Endothelial cell of umbilical vein (primary cell): Measurements from ENCODE around the gene ATP10B.
"Not testable (repeated sequence)": the region's sequence is repeated elsewhere in the genome, so short reads cannot be mapped to it uniquely, and the experiment has no call there.

ENCODE experiments used
- CTCF ChIP-seq, 2 donors: IDR thresholded peaks; 1 replicate in 1 of 2; 2 replicates in 1 of 2; pipeline ENCODE4 v1.5.1; 2011; ENCODE audit warnings: low read length in 2 of 2, mild to moderate bottlenecking in 2 of 2, moderate library complexity in 2 of 2, control low read depth in 1 of 2, inconsistent platforms in 1 of 2, low read depth in 1 of 2; ENCODE audit not compliant: insufficient read depth in 1 of 2; ENCODE audit errors: extremely low read depth in 1 of 2
- EZH2 ChIP-seq: IDR thresholded peaks from 2 replicates; pipeline ENCODE4 v1.6.1; 2012; ENCODE audit warnings: borderline replicate concordance, low read depth, mild to moderate bottlenecking, moderate library complexity, low read length, inconsistent platforms; ENCODE audit not compliant: severe bottlenecking
- FOS ChIP-seq: IDR thresholded peaks from 2 replicates; pipeline ENCODE4 v1.6.1; 2011; ENCODE audit warnings: mild to moderate bottlenecking, low read length, moderate library complexity, borderline replicate concordance; ENCODE audit not compliant: insufficient read depth
- MAX ChIP-seq: IDR thresholded peaks from 2 replicates; pipeline ENCODE4 v1.6.1; 2011; ENCODE audit not compliant: insufficient read depth, insufficient read length
- MYC ChIP-seq: IDR thresholded peaks from one replicate; pipeline ENCODE4 v1.6.1; 2011; ENCODE audit warnings: mild to moderate bottlenecking, low read depth, low read length
- POLR2A ChIP-seq: IDR thresholded peaks from 2 replicates; pipeline ENCODE4 v1.6.1; 2012; ENCODE audit warnings: low read depth, mild to moderate bottlenecking, control low read depth, low read length
- POLR2AphosphoS5 ChIP-seq: IDR thresholded peaks from 2 replicates; pipeline ENCODE4 v1.6.1; 2012; ENCODE audit warnings: low read depth, mild to moderate bottlenecking, control low read depth, low read length, moderate library complexity; ENCODE audit not compliant: insufficient read depth

DNA sequence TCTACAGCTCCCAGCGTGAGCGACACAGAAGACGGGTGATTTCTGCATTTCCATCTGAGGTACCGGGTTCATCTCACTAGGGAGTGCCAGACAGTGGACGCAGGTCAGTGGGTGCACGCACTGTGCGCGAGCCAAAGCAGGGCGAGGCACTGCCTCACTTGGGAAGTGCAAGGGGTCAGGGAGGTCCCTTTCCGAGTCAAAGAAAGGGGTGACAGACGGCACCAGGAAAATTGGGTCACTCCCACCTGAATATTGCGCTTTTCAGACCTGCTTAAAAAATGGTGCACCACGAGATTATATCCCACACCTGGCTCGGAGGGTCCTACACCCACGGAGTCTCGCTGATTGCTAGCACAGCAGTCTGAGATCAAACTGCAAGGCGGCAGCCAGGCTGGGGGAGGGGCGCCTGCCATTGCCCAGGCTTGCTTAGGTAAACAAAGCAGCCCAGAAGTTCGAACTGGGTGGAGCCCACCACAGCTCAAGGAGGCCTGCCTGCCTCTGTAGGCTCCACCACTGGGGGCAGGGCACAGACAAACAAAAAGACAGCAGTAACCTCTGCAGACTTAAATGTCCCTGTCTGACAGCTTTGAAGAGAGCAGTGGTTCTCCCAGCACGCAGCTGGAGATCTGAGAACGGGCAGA, 21.7 kb upstream of the ATP10B start:
- not testable (repeated sequence) for TF ChIP-seq CTCF (IDR thresholded peaks at IDR 0.05; ENCODE audit: extremely low read depth in 1 of 2, insufficient read depth in 1 of 2, low read depth in 1 of 2, low read length in 2 of 2); MYC; POLR2A; EZH2; POLR2AphosphoS5; FOS; MAX
